Measurements from ENCODE around the gene TAP2. TPM values are rescaled to one million over a fixed set of nuclear protein-coding genes. Genes with fewer than 3 reads are reported as not detected.
A peak's percentile ranks its signal among the peaks of the same experiment; 100 is the strongest.

The TAP2 gene
- polyA plus RNA-seq, 4 donors, result 12.6 to 17.4 (median 13.1) TPM

DNA sequence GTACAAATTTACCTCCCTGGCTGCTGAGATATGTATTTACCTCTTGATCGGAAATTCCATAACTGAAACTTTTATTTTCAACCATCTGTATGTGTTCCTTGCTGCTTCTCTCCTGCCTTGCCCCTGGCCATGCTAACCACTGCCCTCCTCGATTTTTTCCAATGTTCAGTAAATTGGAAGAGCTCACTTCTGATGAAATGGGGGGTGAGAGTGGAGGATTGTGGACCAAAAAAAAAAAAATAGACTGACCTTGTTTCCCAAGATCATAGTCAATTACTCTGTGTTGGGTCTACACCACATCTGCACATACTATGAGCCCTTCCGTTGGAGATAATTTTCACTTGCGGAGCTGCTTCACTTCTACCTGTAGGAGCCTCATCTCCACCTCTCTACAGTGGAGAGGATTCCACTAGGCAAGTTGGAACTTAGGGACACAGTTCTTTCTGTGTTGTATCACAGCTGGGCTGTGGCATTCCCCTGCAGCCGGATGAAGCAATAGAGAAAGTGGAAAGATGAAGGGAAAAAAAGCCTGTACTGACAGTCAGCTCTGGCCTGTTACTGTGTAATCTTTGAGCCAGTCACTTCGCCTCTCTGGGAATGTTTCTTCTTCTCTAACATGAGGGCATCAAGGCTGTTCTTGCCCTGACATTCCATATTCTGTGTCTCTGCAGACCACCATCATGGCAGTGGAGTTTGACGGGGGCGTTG, 17.1 kb upstream of the TAP2 start:
- no peak for DNase-seq (ENCODE audit: low read depth in 4 of 4, low spot score in 2 of 4)

DNA sequence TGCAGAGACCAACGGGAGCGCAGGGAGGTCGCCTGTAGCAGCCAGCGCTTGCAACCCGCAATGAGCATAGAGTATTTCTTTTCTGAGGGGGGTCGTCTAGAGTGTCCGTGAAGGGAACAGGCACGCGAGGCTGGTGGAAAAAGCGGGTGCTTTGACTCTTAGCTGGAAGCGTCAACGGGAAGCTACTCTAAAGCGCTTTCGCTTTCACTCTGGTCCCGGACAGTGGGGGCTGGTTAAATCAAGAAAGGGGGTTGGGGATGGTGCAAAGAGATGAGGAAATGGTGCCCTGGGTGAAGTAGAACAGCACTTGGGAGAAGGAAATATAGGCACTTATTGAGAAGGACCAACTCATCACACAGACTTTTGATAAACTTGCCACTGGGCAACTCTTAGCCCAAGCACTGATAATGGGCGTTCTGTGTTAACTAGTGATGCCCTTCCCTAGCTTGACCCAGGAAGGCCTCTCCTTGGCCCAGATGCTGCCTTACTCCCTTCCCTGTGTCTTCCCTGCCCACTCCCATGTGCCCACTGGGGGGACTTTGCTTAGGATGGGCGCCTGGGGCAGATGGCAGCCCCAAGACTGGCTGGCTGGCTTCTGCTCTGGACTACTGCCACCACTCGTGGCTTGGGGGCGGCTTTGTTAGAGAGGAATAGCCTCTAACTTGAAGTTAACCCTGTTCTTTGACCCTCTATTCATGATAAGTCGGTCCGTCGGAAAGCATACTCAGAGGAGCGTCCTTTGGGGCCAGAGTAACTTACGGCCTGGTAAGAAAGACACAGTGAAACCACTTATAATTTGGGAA, 16.0 kb upstream of the TAP2 start:
- DNase-seq (ENCODE audit: low read depth in 4 of 4, low spot score in 2 of 4), result peak in 2 of 4 donors; percentile 27 to 29

DNA sequence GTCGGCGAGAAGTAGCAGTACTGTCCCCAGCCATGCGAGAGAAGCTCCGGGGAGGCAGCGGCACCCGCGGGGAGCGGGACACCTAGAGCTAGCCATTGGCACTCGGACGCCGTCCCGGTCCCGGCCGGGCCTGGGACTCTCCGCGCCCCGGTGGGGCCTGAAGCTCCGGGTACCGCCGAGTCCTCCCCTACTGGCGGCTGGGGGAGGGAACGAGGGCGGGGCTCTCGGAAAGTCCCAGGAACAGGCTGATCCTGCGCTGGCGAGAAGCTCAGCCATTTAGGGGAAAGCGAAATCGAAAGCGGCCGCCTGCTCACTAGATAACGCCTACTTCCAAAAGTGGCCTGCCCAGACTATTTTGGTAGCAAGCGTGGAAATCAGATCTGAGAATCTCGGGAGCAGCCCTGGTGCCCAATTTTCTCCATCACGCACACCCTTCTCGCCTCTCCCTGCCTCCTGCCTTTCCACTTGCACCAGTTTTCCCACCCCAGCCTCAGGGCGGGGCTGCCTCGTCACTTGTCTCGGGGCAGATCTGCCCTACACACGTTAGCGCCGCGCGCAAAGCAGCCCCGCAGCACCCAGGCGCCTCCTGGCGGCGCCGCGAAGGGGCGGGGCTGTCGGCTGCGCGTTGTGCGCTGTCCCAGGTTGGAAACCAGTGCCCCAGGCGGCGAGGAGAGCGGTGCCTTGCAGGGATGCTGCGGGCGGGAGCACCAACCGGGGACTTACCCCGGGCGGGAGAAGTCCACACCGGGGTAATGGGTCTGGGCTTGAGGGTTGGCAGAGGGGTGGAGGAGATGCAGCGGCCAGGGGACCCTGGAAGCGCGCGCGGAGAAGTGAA, 15.2 kb upstream of the TAP2 start, which contains the start of the genes PSMB9 and TAP1:
TSS of gene PSMB9 (plus strand) at position 652 of the 835 bp plus-strand sequence. CDS start at position 690, 38 bp downstream.
TSS of gene TAP1 (minus strand) at position 164 of the 835 bp plus-strand sequence. CDS start at position 96, 68 bp downstream.
- peak; percentile 85 to 88 (median 87) for DNase-seq (ENCODE audit: low read depth in 4 of 4, low spot score in 2 of 4)

GRCh38 chr6:32852844-32853540, 14.5 kb upstream of the TAP2 start:
- DNase-seq (ENCODE audit: low read depth in 4 of 4, low spot score in 2 of 4), result peak in 1 of 4 donors; percentile 38

- DNase-seq (ENCODE audit: low read depth in 4 of 4, low spot score in 2 of 4), result no peak
Observed at GRCh38 chr6:32852018-32852843, 13.7 kb upstream of the TAP2 start.

DNA sequence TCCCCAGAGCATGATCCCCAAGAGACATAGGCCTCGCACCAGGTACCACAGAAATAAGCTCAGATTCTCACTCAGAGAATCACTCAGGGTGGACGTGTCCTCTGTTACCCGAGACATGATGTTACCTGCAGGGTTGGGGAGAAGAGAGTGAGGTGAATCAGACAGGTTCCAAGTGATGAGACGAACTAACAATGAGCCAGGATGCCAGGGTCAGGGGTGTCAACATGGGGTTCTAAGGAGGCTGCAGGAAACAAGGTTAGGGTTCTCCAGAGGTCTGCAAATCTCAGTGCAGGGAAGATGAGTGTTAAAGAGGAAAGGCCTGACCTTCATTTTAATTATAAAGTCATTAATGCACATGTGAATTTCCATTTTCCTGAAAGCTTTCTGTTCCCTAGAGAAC, 12.5 kb upstream of the TAP2 start:
- DNase-seq (ENCODE audit: low read depth in 4 of 4, low spot score in 2 of 4), result no peak

- DNase-seq (ENCODE audit: low read depth in 4 of 4, low spot score in 2 of 4), result no peak
Observed at GRCh38 chr6:32849126-32849525, 10.6 kb upstream of the TAP2 start.

DNA sequence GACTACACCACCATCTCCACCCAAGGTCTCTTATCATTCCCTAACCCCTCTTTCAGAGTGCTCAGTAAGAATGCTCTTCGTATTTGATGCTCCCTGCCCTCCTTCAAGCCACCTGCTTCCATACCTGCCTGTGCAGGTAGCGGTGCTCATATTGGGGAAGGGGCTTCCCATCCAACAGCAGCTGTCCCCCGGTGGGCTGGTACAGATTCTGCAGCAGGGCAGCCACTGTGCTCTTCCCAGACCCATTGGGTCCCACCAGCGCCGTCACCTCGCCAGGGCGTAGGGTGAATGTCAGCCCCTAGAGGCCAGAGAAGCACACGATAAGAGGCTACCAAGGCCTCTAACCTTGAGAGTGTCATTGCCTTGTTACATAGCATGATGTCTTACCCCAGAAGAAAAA, 9.3 kb upstream of the TAP2 start:
- DNase-seq (ENCODE audit: low read depth in 4 of 4, low spot score in 2 of 4), result no peak

- DNase-seq (ENCODE audit: low read depth in 4 of 4, low spot score in 2 of 4), result no peak
Observed at GRCh38 chr6:32847004-32847403, 8.5 kb upstream of the TAP2 start.

DNA sequence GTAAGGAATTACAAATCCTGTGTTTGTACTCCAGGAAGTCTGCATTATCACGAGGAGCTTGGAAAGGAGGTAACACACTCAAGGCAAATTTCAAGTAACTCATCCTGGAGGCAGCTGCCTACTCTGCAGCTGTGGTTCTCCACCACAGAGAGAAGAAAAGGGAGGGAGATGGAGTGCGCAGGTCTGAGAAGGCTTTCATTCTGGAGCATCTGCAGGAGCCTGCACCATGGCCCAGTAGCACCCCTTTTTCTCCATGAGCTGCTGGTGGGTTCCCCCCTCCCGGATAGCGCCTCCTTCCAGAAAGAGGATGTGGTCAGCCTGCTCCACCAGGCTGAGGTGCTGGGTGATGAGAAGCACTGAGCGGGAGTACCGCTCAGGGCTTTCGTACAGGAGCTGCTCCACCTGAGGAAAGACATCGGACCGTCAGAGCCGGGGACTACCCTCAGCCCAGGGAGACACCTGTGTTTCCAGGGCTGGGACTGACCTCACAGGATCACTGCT, 6.9 kb upstream of the TAP2 start:
- DNase-seq (ENCODE audit: low read depth in 4 of 4, low spot score in 2 of 4), result no peak

DNA sequence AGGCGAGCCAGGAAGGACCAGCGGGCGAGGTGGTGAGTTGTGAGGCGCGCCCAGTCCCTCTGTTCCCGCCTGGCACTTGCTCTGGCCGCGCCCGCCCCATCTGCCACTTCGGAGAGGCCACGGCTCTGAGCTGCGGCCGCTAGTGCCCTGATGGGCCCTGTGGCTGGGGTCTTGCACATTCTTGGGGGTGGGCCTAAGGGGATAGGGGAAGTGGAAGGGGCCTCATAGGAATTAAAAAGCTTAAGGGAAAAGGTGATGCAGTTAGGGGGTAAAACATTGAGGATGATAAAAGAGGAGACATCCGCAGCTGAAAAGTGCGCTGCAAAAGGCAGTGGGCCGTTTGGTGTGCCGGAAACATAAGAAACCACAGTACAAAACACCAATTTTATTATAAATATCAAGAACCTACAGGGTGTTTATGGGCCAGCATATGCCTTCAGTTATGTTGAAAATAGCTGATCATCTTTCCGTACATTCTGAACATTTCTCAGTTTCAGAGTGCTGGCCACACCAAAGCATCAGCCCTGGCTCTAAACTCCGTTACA, 6.4 kb upstream of the TAP2 start:
- DNase-seq (ENCODE audit: low read depth in 4 of 4, low spot score in 2 of 4), result no peak

- DNase-seq (ENCODE audit: low read depth in 4 of 4, low spot score in 2 of 4), result peak; percentile 88 to 95 (median 91)
Observed at GRCh38 chr6:32843979-32844838, 5.7 kb upstream of the TAP2 start, which contains the start of gene PSMB8. Gene PSMB8, minus strand, starts transcription at chr6:32844047. Its CDS starts 51 bp downstream, at chr6:32843996.

GRCh38 chr6:32843331-32843978, 4.9 kb upstream of the TAP2 start:
- no peak for DNase-seq (ENCODE audit: low read depth in 4 of 4, low spot score in 2 of 4)

DNA sequence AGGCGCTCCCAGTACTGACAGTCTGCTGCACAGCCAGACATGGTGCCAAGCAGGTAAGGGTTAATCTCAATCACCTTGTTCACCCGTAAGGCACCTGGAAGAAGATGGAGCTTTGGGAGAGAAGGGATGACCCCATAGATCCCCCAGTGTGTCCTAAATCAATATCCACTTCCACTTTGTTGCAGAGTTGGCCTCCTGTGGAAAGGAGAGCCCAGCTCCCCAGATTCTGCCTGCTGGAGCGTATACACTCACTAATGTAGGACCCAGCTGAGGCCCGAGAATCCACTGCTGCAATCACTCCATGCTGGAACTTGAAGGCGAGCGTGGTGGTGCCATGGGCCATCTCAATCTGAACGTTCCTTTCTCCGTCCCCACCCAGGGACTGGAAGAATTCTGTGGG, 4.2 kb upstream of the TAP2 start:
- no peak for DNase-seq (ENCODE audit: low read depth in 4 of 4, low spot score in 2 of 4)

DNA sequence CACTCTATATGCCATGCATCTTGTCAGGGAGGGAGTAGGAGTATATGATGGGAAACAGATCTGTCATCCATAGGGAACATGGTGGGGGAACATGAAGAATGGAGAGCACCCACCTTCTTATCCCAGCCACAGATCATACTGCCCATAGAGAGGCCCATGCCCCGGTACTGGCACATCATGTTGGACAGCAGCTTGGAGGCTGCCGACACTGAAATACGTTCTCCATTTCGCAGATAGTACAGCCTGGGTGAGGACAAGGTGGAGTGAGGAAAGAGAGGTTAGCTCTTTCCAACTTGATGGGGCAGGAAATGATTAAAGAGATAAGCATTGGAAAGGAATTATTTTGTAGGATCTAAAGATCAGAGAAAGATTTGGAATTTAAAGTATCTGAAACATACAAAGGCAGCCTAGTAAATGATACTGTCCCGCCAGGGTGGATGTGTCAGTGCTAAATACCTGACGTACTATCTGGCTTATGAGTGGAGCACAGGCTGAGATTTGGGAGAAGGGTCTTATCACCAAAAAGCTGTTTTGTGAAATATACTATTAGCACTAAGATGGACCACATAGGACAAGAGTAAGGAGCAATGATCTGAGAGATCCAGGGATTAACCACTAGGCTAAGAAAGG, 3.6 kb upstream of the TAP2 start:
- no peak for DNase-seq (ENCODE audit: low read depth in 4 of 4, low spot score in 2 of 4)

GRCh38 chr6:32840604-32841246, 2.2 kb upstream of the TAP2 start:
- no peak for DNase-seq (ENCODE audit: low read depth in 4 of 4, low spot score in 2 of 4)
